ENCODE data around the gene TRIM33. TPM values are rescaled to one million over a fixed set of nuclear protein-coding genes. Genes with fewer than 3 reads are reported as not detected.

Gene TRIM33
- total RNA-seq, 1 experiment from 2014 or later, result 41.2 TPM

DNA sequence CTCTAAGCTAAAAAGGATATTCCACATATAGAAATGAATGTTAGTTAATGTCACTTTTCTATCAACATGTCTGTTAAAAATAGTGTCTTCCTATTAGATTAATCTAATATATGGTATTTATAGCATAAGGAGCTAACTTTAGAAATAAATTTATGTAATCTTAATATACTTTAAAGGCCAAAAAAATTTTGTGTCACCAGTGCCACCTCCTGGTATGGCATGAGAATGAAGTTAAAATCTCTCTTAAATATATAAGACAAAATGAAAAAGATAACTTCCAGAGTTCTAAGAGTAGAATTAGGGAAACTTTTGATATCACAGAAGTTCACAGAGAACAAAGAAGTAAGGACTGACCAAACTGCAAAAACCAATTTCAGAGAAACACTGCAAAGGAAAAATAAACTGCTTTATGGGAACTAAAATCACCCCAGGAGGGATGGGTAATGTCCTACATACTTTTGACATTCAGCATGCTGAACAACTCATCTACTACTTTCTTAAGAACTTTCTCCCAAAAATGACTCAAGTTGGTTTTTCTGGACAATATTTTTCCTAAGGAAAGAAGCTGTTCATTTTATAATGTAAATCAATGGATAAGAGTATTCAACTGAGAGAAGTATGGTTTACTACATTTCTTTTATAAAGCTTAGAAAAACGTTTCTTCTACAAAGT is 82.8 kb downstream of the TRIM33 start:
- no peak for DNase-seq (ENCODE audit: low read depth, low spot score)
- intact Hi-C loops (cut with micrococcal nuclease), result loop anchor here (10.0 kb wide), 1 partner anchor 453 kb away; the partner anchor contains the start of gene OLFML3
- POLR2A ChIA-PET, result no interaction called here
- RAD21 ChIA-PET (ENCODE audit: low non-redundant PET in 1 of 2, low total read pairs in 2 of 2, uncharacterized antibody in 2 of 2, unreplicated experiment in 2 of 2), result interaction anchor here in 1 of 2 experiments (0.8 kb wide), 1 partner anchor 82 kb away, joined by 3 read pairs; no protein-coding TSS in a partner anchor
- CTCF ChIA-PET, result interaction anchor here (0.6 to 1.3 kb wide), 9 partner anchors 12 to 451 kb away, joined by 3 to 4 read pairs (median 3); no protein-coding TSS in a partner anchor
- H3K27ac ChIP-seq (ENCODE audit: low read depth, low read length), result no peak overlapping the region
- no peak overlapping the region for H2AFZ ChIP-seq (ENCODE audit: low read depth, low read length, poor library complexity, severe bottlenecking)
- no peaks in the 10 kb centered on the region for H4K20me1 ChIP-seq (ENCODE audit: insufficient read depth)
- H3K4me3 ChIP-seq (replicated peaks in 1 of 2; ENCODE audit: low read depth in 1 of 2, low read length in 2 of 2), result no peak overlapping the region
- H3K9me2 ChIP-seq (ENCODE audit: insufficient read depth), result no peaks in the 10 kb centered on the region
- no TSS peak for BruUV-seq (replicated peaks)
- no peaks in the 10 kb centered on the region for H3K9me3 ChIP-seq (ENCODE audit: control insufficient read depth in 1 of 2, insufficient read depth in 1 of 2, low read depth in 1 of 2, low read length in 2 of 2)
- TF ChIP-seq, protein P1, sequence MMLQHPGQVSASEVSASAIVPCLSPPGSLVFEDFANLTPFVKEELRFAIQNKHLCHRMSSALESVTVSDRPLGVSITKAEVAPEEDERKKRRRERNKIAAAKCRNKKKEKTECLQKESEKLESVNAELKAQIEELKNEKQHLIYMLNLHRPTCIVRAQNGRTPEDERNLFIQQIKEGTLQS (IDR thresholded peaks at IDR 0.05), result no peak
- TF ChIP-seq TCF7L2 (IDR thresholded peaks at IDR 0.05; ENCODE audit: borderline replicate concordance, extremely low read depth, insufficient read depth, insufficient read length) (no peak), ZFX (IDR thresholded peaks at IDR 0.05) (no peak), RAD21 (IDR thresholded peaks at IDR 0.05; ENCODE audit: low read depth) (peak; percentile 37; the same call in 1 of the 2 replicates), ZBTB33 (IDR thresholded peaks at IDR 0.05; ENCODE audit: extremely low read depth, insufficient replicate concordance, low read length) (no peak), JUND (IDR thresholded peaks at IDR 0.05) (no peak), SIN3A (IDR thresholded peaks at IDR 0.05; ENCODE audit: low read depth) (no peak), YY1 (IDR thresholded peaks at IDR 0.05; ENCODE audit: extremely low read depth, insufficient replicate concordance, low read depth, low read length) (no peak), SRF (IDR thresholded peaks at IDR 0.05; ENCODE audit: low read depth) (no peak), FOSL1 (IDR thresholded peaks at IDR 0.05; ENCODE audit: low read depth) (no peak), POLR2A (IDR thresholded peaks at IDR 0.05; ENCODE audit: borderline replicate concordance, extremely low read depth, insufficient read depth, insufficient read length) (no peak), EGR1 (IDR thresholded peaks at IDR 0.05; ENCODE audit: low read depth) (no peak)
- TF ChIP-seq, protein P2, sequence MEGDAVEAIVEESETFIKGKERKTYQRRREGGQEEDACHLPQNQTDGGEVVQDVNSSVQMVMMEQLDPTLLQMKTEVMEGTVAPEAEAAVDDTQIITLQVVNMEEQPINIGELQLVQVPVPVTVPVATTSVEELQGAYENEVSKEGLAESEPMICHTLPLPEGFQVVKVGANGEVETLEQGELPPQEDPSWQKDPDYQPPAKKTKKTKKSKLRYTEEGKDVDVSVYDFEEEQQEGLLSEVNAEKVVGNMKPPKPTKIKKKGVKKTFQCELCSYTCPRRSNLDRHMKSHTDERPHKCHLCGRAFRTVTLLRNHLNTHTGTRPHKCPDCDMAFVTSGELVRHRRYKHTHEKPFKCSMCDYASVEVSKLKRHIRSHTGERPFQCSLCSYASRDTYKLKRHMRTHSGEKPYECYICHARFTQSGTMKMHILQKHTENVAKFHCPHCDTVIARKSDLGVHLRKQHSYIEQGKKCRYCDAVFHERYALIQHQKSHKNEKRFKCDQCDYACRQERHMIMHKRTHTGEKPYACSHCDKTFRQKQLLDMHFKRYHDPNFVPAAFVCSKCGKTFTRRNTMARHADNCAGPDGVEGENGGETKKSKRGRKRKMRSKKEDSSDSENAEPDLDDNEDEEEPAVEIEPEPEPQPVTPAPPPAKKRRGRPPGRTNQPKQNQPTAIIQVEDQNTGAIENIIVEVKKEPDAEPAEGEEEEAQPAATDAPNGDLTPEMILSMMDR (IDR thresholded peaks at IDR 0.05 in 2 of 3, conservative IDR thresholded peaks at IDR 0.05 in 1 of 3; ENCODE audit: borderline replicate concordance in 1 of 3, insufficient read depth in 1 of 3, low read depth in 2 of 3, low read length in 2 of 3), result peak; percentile 29 to 49 (median 36); a peak in 3 of 6 replicates
- TF ChIP-seq, protein P3, sequence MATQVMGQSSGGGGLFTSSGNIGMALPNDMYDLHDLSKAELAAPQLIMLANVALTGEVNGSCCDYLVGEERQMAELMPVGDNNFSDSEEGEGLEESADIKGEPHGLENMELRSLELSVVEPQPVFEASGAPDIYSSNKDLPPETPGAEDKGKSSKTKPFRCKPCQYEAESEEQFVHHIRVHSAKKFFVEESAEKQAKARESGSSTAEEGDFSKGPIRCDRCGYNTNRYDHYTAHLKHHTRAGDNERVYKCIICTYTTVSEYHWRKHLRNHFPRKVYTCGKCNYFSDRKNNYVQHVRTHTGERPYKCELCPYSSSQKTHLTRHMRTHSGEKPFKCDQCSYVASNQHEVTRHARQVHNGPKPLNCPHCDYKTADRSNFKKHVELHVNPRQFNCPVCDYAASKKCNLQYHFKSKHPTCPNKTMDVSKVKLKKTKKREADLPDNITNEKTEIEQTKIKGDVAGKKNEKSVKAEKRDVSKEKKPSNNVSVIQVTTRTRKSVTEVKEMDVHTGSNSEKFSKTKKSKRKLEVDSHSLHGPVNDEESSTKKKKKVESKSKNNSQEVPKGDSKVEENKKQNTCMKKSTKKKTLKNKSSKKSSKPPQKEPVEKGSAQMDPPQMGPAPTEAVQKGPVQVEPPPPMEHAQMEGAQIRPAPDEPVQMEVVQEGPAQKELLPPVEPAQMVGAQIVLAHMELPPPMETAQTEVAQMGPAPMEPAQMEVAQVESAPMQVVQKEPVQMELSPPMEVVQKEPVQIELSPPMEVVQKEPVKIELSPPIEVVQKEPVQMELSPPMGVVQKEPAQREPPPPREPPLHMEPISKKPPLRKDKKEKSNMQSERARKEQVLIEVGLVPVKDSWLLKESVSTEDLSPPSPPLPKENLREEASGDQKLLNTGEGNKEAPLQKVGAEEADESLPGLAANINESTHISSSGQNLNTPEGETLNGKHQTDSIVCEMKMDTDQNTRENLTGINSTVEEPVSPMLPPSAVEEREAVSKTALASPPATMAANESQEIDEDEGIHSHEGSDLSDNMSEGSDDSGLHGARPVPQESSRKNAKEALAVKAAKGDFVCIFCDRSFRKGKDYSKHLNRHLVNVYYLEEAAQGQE (IDR thresholded peaks at IDR 0.05; ENCODE audit: low read depth), result no peak
- H3K36me3 ChIP-seq (ENCODE audit: control insufficient read depth in 1 of 2, insufficient read depth in 2 of 2, low read length in 2 of 2), result peaks cover 14 to 16% of the 10 kb centered on the region in 2 experiments
- H3K4me2 ChIP-seq (ENCODE audit: low read length), result no peak overlapping the region
- no peak overlapping the region for H3K9ac ChIP-seq (ENCODE audit: low read length)
- no peak for ATAC-seq
- H3K4me1 ChIP-seq (ENCODE audit: control insufficient read depth in 1 of 2, insufficient read depth in 2 of 2, low read length in 2 of 2), result no peaks in the 10 kb centered on the region
- H3K27me3 ChIP-seq (ENCODE audit: insufficient read depth, low read length), result no peaks in the 10 kb centered on the region
- peaks cover 11% of the 10 kb centered on the region; the same call in 1 of the 2 replicates for H3K79me2 ChIP-seq (ENCODE audit: insufficient read depth, low read length)
